GM21381 (cell line): ENCODE results near the gene CDH4.

Experiments
- ATAC-seq: cut with Tn5 transposase; IDR thresholded peaks from one replicate; pipeline ENCODE4 v1.9.1; 2021; ENCODE audit warnings: mild to moderate bottlenecking, moderate library complexity; ENCODE audit not compliant: unreplicated experiment

CDH4 gene

GRCh38 chr20:61280217-61280980 is 28.3 kb downstream of the CDH4 start:
- no peak for ATAC-seq

- ATAC-seq = no peak
These were observed 29.3 kb downstream of the CDH4 start for GRCh38 chr20:61281286-61281795.

DNA sequence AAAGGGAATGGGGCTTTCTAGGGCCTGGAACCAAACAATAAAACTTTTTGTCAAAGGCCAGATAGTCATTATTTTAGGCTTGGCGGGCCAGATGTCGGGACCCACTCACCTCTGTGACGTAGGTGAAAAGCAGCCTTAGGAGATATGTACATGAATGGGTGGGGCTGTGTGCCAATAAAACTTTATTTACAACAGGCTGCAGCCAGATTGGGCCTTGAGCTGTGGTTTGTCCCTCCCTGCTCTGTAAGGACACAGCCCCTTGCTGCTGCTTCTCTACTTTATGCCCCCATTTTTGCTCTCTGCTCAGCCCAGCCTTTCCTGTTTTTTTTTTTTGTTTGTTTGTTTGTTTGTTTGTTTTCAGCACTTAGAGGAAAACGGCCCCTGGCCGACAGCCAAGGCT is 32.7 kb downstream of the CDH4 start:
- ATAC-seq = no peak

- ATAC-seq = no peak
These were observed 33.1 kb downstream of the CDH4 start for GRCh38 chr20:61285152-61285645.

- no peak for ATAC-seq
These were observed 33.6 kb downstream of the CDH4 start for GRCh38 chr20:61285691-61286090.

DNA sequence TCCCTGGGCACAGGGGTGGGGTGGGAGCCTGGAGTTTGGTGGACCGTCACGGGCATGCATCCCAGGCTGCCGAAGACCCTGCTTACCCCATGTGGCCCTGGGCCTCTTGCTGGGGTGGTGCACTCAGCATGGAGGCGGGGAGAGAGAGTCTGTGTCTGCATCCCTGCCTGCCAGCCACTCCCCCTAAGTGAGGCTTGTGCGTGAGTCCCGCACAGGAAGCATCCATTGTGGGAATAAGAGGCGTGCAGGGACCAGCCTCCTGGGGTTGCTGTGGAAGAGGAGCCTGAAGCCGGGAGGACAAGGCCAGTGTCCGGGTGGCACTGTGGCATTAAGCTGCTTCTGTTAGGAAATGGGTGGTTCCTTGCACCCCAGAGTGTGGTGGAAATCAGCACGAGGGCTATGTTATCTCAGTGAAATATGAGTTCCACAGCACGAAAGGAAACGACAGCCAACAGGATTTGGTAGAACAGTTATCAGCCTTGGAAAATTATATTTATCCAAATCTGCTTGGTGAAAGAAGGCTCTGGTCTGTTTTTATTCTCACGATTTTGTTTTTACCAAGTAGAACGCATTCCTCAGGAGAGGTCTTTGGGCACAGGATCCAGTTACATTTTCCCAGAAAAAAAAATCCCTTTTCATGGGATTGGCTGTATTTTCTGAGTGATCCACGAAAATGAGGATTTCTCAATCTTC is 35.7 kb downstream of the CDH4 start:
- ATAC-seq = no peak

DNA sequence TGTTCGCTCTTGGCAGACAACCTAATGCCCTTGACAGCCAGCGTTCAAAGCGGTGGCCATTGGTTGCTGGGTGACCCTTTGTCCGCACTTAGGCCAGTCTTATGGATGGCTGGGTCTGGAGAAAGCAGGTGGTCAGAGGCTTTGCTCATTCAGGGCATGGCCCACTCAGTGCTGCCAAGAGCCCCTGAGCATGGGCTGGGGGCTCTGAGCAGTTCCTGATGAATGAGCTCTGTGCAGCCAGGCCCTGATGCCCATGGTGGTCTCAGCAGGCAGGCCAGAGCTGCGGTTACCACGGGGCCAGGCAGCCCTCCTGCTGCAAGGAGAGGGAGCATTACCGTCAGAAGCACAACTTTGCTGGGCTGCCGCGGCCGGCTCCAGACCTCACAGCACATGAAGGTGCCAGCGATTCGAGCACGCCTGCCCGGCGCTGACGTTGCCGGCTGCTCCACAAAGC is 36.3 kb downstream of the CDH4 start:
- ATAC-seq = no peak

DNA sequence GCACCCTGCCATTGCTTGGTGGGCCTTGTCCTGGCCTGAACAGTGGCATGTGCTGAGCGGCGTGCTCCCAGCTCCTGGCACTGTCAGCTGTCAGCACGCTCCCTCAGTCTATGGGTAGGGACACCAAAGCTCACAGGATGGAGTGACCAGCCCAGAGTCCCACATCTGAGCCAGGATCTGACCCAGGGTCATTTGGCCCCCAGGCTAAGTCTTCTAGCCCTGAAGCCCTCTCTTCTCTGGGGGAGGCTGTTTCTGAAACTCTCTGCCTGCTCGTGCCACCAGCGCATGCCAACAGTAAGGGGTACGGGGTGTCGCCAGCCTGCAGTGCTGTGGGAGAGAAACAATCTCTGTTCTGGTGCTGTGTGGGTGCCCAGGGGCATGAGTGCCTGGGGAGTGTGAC is 37.1 kb downstream of the CDH4 start:
- no peak for ATAC-seq

- ATAC-seq = no peak
These were observed 38.7 kb downstream of the CDH4 start for GRCh38 chr20:61290721-61291120.

DNA sequence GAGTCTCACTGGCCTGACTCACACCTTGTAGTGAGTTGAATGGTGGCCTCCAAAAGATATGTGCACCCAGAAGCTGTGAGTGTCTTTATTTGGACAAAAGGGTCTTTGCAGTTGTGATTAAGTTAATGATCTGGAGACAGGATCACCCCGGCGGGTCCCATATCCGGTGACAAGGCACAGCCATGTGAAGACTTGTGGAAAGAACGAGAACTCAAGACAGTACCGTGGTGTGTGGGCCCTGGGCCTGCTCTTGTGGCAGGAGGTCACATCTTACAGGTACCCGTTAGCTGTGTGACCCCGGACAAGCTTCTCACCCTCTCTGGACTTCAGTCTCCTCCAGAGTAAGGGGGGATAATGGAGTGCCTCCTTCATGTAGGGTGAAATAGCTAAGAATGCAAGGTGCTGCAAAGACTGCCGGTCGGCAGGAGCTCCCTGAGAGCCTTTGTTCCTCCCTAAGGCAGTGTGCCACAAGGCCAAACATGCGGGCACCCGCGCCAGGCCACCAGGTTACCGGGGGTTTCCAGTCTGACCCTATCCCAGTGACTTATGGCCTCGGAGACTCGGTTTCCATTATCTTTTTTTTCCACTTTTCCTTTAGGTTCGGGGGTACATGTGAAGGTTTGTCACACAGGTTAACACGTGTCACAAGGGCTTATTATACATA is 39.2 kb downstream of the CDH4 start:
- ATAC-seq = no peak

DNA sequence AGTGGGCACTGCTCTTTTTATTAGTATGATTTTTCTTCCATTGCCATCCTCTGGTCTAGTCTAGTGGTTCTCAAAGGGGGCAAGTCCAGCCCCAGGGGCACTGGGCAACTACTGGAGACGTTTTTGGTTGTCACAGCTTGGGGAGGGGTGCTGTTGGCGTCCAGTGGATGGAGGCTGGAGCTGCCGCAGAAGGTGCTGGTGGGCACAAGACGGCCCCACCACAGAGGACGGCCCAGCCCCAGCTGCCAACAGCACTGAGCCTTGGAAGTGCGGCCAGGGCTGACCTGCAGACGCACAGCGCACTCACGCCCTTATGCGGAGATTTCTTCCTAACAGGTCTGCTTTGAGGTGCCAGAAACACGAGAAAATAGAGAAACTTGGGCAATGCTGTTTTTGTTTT is 40.3 kb downstream of the CDH4 start:
- no peak for ATAC-seq

DNA sequence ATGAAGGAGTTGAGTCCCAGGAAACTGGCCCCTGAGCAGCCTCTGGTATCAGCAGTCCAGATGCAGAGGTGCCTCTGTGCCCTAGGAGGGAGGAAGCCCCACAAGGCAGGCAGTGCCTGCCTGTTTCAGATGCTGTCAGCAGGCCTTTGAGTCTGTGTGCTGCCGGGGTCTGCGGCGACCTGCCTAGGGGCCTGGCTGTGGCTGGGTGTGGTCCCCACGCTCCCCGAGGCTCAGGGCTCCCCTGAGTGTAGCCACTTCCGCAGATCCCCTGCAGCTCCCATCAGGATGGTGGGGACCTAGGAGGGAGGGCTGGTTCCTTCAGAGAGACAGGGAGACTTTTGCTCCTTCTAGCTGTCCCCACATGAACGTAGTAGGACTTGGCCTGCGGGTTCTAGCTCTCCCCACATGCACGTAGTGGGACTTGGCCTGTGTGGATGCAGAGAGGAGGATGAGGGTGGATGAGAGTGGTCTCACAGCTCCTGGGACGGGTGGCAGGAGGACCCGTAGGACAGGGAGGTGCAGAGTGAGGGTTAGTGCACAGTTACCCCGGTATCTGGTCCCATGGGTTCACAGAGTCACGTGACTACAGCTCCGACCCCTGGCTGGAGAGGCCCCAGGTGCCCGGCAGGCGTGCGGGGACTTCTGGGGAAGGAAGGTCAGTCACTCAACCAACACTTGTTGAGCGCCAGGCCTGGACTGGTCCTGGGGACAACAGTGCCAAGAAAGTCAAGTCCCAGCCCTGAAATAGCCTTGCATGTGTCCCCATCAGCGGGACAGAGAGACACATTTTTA is 41.0 kb downstream of the CDH4 start:
- no peak for ATAC-seq

GRCh38 chr20:61293951-61294350 is 41.9 kb downstream of the CDH4 start:
- no peak for ATAC-seq

DNA sequence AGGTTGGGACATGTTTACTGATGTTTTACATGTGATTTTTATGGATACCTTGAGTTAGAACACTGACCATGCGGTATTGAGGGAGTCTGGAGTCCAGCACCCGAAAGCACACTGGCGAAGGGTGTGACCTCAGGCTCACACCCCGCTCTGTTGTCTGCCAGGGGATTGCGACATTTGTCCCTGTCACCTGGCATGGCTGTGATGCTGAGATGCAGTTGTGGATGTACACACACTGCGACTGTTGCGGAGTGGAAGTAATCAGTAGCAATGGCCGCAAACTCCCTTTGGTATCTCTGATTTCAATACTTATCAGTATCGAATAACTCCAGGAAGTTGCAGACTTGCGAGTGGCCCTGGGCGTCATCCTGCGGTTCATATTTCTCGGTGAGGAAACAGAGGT is 43.2 kb downstream of the CDH4 start:
- no peak for ATAC-seq

DNA sequence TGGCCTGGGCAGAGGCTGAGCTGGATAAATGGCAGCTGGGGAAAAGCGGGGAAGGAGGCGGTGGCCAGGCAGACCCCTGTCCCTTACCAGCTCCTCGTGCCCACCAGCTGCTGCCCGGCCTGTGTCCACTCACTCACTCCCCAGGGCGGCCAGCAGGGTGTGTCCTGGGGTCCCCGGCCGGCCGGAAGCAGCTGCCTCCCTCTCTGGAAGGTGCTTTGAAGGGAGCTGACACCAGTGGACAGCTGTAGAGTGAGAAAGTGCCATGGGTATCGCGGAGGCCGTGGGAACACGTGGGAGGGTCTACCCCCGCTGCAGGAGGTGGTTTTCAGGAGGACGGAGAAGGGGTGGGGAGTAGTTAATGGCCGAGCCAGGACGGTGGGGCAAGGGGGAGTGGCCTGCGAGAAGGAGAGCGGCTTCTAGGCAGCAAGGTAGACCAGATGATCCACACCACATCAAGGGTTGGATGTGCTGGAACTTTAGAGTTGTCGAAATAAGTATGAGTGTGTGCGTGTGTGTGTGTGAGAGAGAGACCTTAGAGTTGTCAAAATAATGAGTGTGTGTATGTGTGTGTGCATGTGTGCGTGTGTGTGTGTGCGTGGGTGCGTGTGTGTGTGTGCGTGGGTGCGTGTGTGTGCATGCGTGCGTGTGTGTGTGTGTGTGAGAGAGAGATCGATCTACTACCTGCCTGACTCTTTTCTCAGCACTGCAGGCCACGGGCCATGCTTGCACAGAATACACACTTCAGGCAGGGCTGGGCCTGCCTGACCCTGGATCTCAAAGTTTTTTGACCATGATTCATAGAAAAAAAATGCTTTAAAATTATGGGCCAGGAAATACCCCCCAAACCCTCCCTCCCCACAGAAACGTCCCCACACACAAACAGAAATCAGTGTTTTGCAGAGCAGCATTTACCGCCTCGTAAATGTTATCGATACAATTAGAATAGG is 43.9 kb downstream of the CDH4 start:
- ATAC-seq = no peak

- ATAC-seq = no peak
These were observed 44.6 kb downstream of the CDH4 start for GRCh38 chr20:61296629-61297019.

DNA sequence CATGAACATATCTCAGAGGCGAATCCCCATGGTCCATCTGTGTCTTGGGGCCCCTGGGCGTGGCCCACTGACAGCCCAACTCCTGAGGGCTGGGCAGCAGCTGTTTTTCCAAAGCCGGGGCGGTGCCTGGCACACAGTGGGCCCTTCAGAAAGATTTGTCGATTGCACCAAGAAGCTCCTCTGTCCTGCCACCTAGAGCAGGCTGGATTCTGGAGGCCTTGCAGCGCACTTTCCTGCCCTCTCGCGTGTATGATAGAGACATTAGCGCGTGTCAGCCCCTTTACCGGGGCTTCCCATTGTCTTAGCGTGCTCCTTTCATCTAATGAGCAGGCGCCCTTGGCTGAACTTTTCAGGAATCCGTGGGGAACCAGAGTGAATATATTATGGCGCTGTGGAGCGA is 45.4 kb downstream of the CDH4 start:
- ATAC-seq = no peak

GRCh38 chr20:61297986-61298385 is 45.9 kb downstream of the CDH4 start:
- ATAC-seq = no peak

DNA sequence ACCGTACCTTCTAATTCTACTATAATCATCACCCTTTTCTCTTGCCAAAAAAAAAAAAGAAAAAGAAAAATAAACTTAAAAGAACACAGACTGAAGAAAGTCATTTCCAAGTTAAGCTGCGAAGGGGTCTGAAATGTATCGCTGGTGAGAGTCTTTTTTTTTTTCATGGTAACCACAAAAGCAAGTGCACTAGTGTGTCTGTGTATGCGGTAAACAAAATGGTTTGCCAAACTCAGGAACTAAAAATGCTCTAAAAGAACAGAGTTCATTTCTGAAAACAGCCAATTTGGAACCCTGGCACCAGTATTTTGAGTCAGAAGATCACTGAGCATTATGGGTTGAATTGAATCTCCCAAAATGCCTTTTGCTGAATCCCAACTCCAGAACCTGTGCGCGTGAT is 46.6 kb downstream of the CDH4 start:
- ATAC-seq = no peak

- ATAC-seq = no peak
These were observed 47.0 kb downstream of the CDH4 start for GRCh38 chr20:61299104-61299503.
